Transverse colon (tissue), 3 donors: ENCODE measurements around the gene PCGF1.

Experiments
- CTCF ChIP-seq, 5 experiments: fragments of 200-600 bp in 3 of 5; fragments of 450-650 bp in 2 of 5; sonication (generic) in 3 of 5; IDR thresholded peaks; 1 replicate in 2 of 5; 2 replicates in 3 of 5; pipeline ENCODE4 v1.5.1; 2016 to 2017; ENCODE audit warnings: antibody characterized with exemption in 5 of 5, inconsistent platforms in 3 of 5, mild to moderate bottlenecking in 2 of 5, moderate library complexity in 1 of 5
- EP300 ChIP-seq: sonication (generic); formaldehyde crosslinking; IDR thresholded peaks from one replicate; pipeline ENCODE4 v1.6.1; 2017; ENCODE audit warnings: antibody characterized with exemption, low read depth

- TF ChIP-seq CTCF (IDR thresholded peaks at IDR 0.05): peak; percentile 82 to 94 (median 88)
- no peak for TF ChIP-seq EP300
Observed at GRCh38 chr2:74482801-74483674, 24.5 kb downstream of the PCGF1 start, which contains the start of the genes CCDC142 and TTC31.
